Measurements from ENCODE around the gene SLC22A5. TPM values are rescaled to one million over a fixed set of nuclear protein-coding genes. Genes with fewer than 3 reads are reported as not detected.

Gene SLC22A5
- total RNA-seq, 2 donors from 2014 or later, result 8.6 to 17.6 TPM

- Histone ChIP-seq H3K4me3 (no peak overlapping the region), H3K27ac (no peak overlapping the region), H3K27me3 (no peaks in the 10 kb centered on the region), H3K4me1 (peaks cover 0 to 43% of the 10 kb centered on the region in 2 donors), H3K36me3 (no peaks in the 10 kb centered on the region), H3K9me3 (no peaks in the 10 kb centered on the region)
- DNase-seq (ENCODE audit: low spot score), result no peak
- TF ChIP-seq CTCF (IDR thresholded peaks at IDR 0.05), result no peak
Measured at GRCh38 chr5:132384506-132385050, 15.1 kb downstream of the SLC22A5 start.

GRCh38 chr5:132385326-132386105, 16.0 kb downstream of the SLC22A5 start:
- TF ChIP-seq CTCF (IDR thresholded peaks at IDR 0.05), result peak; percentile 45 to 81
- Histone ChIP-seq H3K4me1 (peaks cover 0 to 49% of the 10 kb centered on the region in 2 donors), H3K36me3 (no peaks in the 10 kb centered on the region), H3K27ac (no peak overlapping the region), H3K27me3 (no peaks in the 10 kb centered on the region), H3K9me3 (no peaks in the 10 kb centered on the region), H3K4me3 (no peak overlapping the region)
- no peak for DNase-seq (ENCODE audit: low spot score)

GRCh38 chr5:132386644-132387286, 17.3 kb downstream of the SLC22A5 start:
- peak; percentile 59 to 82 for TF ChIP-seq CTCF (IDR thresholded peaks at IDR 0.05)
- no peaks in the 10 kb centered on the region for H3K36me3 ChIP-seq
- H3K4me1 ChIP-seq, result peaks cover 0 to 49% of the 10 kb centered on the region in 2 donors
- peak overlapping the region; percentile 75 to 88 for H3K27ac ChIP-seq
- no peak overlapping the region for H3K4me3 ChIP-seq
- H3K27me3 ChIP-seq, result no peaks in the 10 kb centered on the region
- DNase-seq (ENCODE audit: low spot score), result no peak
- H3K9me3 ChIP-seq, result no peaks in the 10 kb centered on the region

GRCh38 chr5:132387640-132388117, 18.2 kb downstream of the SLC22A5 start:
- Histone ChIP-seq H3K4me1 (peaks cover 0 to 49% of the 10 kb centered on the region in 2 donors), H3K27ac (peak overlapping the region; percentile 75 to 88), H3K27me3 (no peaks in the 10 kb centered on the region), H3K36me3 (peaks cover 6% of the 10 kb centered on the region), H3K4me3 (no peak overlapping the region), H3K9me3 (no peaks in the 10 kb centered on the region)
- TF ChIP-seq CTCF (IDR thresholded peaks at IDR 0.05), result no peak
- peak; percentile 84 for DNase-seq (ENCODE audit: low spot score)

- H3K4me1 ChIP-seq, result peaks cover 0 to 49% of the 10 kb centered on the region in 2 donors
- no peaks in the 10 kb centered on the region for H3K27me3 ChIP-seq
- TF ChIP-seq CTCF (IDR thresholded peaks at IDR 0.05), result no peak
- no peaks in the 10 kb centered on the region for H3K9me3 ChIP-seq
- peak overlapping the region; percentile 75 to 88 for H3K27ac ChIP-seq
- no peak overlapping the region for H3K4me3 ChIP-seq
- no peak for DNase-seq (ENCODE audit: low spot score)
- peaks cover 13% of the 10 kb centered on the region for H3K36me3 ChIP-seq
Measured at GRCh38 chr5:132388244-132389050, 18.9 kb downstream of the SLC22A5 start.

Data from right atrium auricular region (tissue), 2 donors.